ENCODE data around the gene APBA3. TPM values are rescaled to one million over a fixed set of nuclear protein-coding genes. Genes with fewer than 3 reads are reported as not detected.

Gene APBA3
- total and polyA plus RNA-seq, 2 donors from 2014 or later: 17.1 to 27.5 TPM

- peak; percentile 70 for FAIRE-seq
- peaks cover 0 to 18% (median 3%) of the 10 kb centered on the region in 3 donors for H3K4me1 ChIP-seq (ENCODE audit: control insufficient read depth in 2 of 3, insufficient read depth in 2 of 3, low read depth in 1 of 3, low read length in 3 of 3)
- intact Hi-C loops (cut with DNase I): no loop called here
Observed at GRCh38 chr19:3762501-3763459, 1.3 kb upstream of the APBA3 start, which contains the start of gene MRPL54. MRPL54 (plus strand) TSS chr19:3762682; CDS start chr19:3762701, 19 bp downstream.

DNA sequence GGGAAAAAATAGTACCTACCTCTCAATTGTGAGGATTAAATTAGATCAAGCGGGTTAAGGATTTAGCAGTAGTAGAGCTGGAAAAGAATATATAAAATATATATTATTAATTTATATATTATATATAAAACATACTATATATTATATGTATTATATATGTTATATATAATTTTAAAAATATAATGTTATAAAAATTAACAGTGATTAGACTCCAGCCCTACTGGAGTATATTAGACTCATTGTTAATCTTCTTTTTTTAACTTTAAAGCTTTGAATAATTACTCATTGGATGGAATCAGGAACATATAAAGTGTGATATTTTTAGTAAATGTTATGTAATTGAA is 610 bp upstream of the APBA3 start:
- peaks cover 0 to 18% (median 3%) of the 10 kb centered on the region in 3 donors for H3K4me1 ChIP-seq (ENCODE audit: control insufficient read depth in 2 of 3, insufficient read depth in 2 of 3, low read depth in 1 of 3, low read length in 3 of 3)
- DNase-seq (no peak), FAIRE-seq (no peak)
- peaks cover 0 to 9% (median 2%) of the 10 kb centered on the region in 3 donors for H3K36me3 ChIP-seq (ENCODE audit: control insufficient read depth in 2 of 3, insufficient read depth in 3 of 3, low read length in 3 of 3)
- H3K27ac ChIP-seq (ENCODE audit: low read depth in 2 of 2, low read length in 2 of 2): peak overlapping the region; percentile 99
- no peaks in the 10 kb centered on the region for H3K9me3 ChIP-seq (ENCODE audit: control insufficient read depth in 2 of 3, insufficient read depth in 1 of 3, low read length in 3 of 3)
- intact Hi-C loops (cut with DNase I): no loop called here
- TF ChIP-seq, protein P1, sequence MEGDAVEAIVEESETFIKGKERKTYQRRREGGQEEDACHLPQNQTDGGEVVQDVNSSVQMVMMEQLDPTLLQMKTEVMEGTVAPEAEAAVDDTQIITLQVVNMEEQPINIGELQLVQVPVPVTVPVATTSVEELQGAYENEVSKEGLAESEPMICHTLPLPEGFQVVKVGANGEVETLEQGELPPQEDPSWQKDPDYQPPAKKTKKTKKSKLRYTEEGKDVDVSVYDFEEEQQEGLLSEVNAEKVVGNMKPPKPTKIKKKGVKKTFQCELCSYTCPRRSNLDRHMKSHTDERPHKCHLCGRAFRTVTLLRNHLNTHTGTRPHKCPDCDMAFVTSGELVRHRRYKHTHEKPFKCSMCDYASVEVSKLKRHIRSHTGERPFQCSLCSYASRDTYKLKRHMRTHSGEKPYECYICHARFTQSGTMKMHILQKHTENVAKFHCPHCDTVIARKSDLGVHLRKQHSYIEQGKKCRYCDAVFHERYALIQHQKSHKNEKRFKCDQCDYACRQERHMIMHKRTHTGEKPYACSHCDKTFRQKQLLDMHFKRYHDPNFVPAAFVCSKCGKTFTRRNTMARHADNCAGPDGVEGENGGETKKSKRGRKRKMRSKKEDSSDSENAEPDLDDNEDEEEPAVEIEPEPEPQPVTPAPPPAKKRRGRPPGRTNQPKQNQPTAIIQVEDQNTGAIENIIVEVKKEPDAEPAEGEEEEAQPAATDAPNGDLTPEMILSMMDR (IDR thresholded peaks at IDR 0.05; ENCODE audit: borderline replicate concordance, extremely low read depth, insufficient read depth): no peak
- peak overlapping the region in 1 of 3 donors; percentile 95 for H3K9ac ChIP-seq (ENCODE audit: low read length in 3 of 3)
- H3K27me3 ChIP-seq (ENCODE audit: control insufficient read depth, insufficient read depth, low read length): no peaks in the 10 kb centered on the region
- H3K4me3 ChIP-seq (ENCODE audit: low read length in 3 of 3): peak overlapping the region; percentile 90 to 96 (median 92)

More at GRCh38 chr19:3762501-3763459, 1.3 kb upstream of the APBA3 start, which contains the start of gene MRPL54:
- Histone ChIP-seq H3K36me3 (ENCODE audit: control insufficient read depth in 2 of 3, insufficient read depth in 3 of 3, low read length in 3 of 3) (peaks cover 0 to 9% (median 2%) of the 10 kb centered on the region in 3 donors), H3K27me3 (ENCODE audit: control insufficient read depth, insufficient read depth, low read length) (no peaks in the 10 kb centered on the region), H3K4me3 (ENCODE audit: low read length in 3 of 3) (peak within 1 kb of the TSS; percentile 92 to 96 (median 93)), H3K9me3 (ENCODE audit: control insufficient read depth in 2 of 3, insufficient read depth in 1 of 3, low read length in 3 of 3) (no peaks in the 10 kb centered on the region), H3K27ac (ENCODE audit: low read depth in 2 of 2, low read length in 2 of 2) (peak within 1 kb of the TSS; percentile 99), H3K9ac (ENCODE audit: low read length in 3 of 3) (peak within 1 kb of the TSS; percentile 79 to 98 (median 94))
- TF ChIP-seq, protein P1 (IDR thresholded peaks at IDR 0.05; ENCODE audit: borderline replicate concordance, extremely low read depth, insufficient read depth): no peak
- DNase-seq: peak; percentile 99 to 100 (median 100)

GRCh38 chr19:3760871-3761361 is 576 bp downstream of the APBA3 start:
- no peak for FAIRE-seq
- H3K27ac ChIP-seq (ENCODE audit: low read depth in 2 of 2, low read length in 2 of 2): peak overlapping the region in 1 of 2 donors; percentile 72

More at GRCh38 chr19:3760871-3761361, 576 bp downstream of the APBA3 start:
- Histone ChIP-seq H3K4me1 (ENCODE audit: control insufficient read depth in 2 of 3, insufficient read depth in 2 of 3, low read depth in 1 of 3, low read length in 3 of 3) (peaks cover 0 to 18% (median 3%) of the 10 kb centered on the region in 3 donors), H3K27me3 (ENCODE audit: control insufficient read depth, insufficient read depth, low read length) (no peaks in the 10 kb centered on the region), H3K9ac (ENCODE audit: low read length in 3 of 3) (peak overlapping the region; percentile 58 to 98 (median 94)), H3K9me3 (ENCODE audit: control insufficient read depth in 2 of 3, insufficient read depth in 1 of 3, low read length in 3 of 3) (no peaks in the 10 kb centered on the region), H3K36me3 (ENCODE audit: control insufficient read depth in 2 of 3, insufficient read depth in 3 of 3, low read length in 3 of 3) (peaks cover 0 to 8% (median 0%) of the 10 kb centered on the region in 3 donors), H3K4me3 (ENCODE audit: low read length in 3 of 3) (peak overlapping the region; percentile 75 to 95 (median 93))
- intact Hi-C loops (cut with DNase I): no loop called here
- TF ChIP-seq, protein P1 (IDR thresholded peaks at IDR 0.05; ENCODE audit: borderline replicate concordance, extremely low read depth, insufficient read depth): no peak
- peak in 1 of 5 donors; percentile 21 for DNase-seq
